GM12801 (cell line): ENCODE measurements around the gene CCR6.

Experiments
- TF ChIP-seq, protein P1 (sequence below): IDR thresholded peaks from one replicate; pipeline ENCODE4 v1.5.1; 2011; ENCODE audit warnings: control low read depth; ENCODE audit not compliant: insufficient read length; ENCODE audit errors: extremely low read depth

CCR6 gene

DNA sequence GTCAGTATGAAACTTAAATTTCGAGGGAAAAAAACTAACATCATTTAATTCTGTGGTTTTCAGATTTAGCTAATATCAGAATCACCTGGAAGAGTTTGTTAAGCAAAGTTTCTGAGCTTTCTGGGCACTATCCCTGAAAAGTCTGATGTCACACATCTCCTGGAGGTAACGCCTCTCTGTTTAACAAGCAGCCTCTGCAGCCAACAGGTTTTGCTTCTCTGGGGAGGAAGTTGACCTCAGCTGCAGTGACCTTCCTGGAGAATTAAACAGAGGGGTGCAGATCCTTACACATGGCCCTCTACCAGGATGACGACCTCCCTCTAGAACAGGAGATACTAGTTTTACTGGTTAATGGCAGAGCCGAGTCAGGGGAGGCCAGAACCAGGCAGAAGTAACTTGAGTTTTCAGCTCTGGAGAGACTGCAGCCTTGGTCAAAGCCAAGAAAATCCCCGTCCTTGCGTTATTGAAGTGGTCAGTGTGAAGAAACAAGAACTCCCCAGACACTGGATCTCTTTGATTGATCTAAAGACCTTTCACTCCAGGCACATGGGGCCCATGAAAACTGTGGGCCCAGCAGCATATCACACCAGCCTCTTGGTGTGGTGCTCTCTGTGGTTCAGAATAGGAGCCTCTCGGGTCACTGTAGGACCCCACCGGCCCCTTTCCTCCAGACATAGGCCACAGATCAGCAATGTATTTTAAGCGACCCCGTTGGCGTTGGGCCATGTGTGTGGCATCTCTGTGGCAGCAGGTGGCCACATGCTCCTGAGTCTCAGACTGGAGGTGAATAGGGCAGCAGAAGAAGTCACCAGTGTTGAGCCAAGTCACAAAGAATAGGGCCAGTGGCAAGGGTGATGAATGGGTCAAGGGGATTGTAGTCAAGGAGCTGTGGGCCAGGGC, 33.4 kb upstream of the CCR6 start:
- TF ChIP-seq, protein P1, sequence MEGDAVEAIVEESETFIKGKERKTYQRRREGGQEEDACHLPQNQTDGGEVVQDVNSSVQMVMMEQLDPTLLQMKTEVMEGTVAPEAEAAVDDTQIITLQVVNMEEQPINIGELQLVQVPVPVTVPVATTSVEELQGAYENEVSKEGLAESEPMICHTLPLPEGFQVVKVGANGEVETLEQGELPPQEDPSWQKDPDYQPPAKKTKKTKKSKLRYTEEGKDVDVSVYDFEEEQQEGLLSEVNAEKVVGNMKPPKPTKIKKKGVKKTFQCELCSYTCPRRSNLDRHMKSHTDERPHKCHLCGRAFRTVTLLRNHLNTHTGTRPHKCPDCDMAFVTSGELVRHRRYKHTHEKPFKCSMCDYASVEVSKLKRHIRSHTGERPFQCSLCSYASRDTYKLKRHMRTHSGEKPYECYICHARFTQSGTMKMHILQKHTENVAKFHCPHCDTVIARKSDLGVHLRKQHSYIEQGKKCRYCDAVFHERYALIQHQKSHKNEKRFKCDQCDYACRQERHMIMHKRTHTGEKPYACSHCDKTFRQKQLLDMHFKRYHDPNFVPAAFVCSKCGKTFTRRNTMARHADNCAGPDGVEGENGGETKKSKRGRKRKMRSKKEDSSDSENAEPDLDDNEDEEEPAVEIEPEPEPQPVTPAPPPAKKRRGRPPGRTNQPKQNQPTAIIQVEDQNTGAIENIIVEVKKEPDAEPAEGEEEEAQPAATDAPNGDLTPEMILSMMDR, result no peak

DNA sequence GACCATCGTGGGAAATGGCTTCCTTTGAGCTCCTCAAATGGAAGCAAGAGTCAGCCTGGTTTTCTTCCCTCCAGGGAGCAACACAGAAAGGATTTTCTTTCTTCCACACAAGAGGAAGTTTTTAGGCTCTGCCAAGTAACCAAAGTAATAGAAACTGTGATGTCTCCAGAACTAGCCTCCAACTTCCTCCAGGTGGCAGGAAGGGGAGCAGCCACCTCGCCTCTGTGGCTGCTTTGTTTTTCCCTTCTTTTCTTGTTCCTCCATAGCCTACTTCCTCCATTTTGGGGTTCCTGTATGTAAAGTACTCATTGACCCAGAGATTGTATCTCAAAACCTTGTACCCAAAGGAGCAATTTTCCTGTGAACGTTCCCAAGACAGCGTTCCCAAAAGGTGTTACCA, 32.7 kb upstream of the CCR6 start:
- TF ChIP-seq, protein P1, result no peak

DNA sequence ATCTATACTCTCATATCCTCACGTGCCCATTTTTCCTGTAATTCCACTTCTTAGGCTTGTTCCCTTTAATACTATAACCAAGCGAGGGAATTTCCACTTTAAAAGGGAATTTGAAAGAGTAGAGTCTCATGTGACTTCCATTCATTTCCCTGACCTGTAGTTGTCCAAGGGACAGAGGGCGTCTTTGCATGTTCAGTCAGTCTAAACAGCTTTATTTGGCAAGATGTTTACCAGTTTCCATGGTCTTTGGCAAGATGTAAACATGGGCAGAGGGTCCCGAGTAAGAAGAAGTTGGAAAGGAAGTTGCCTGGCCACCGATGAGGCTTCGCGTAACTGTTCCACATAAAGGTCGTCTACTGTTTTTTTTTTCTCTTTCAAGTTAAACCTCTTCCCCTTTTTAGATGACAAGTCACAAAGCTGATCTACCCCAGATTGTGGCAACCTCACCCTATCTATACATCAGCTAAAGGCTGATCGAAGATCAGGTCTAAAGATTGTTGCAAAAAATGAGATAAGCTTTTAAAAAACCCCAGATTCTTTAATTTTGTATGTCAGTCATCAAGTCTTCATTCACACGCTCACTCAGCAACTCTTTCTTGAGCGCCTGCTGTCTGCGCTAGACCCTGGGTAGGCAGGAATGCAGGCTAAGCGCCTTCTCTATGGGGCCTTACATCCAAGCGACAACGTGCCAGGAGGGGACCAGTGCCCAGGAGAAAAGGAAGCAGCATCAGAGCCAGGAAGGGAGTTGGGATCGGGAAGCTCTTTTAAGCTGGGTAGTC, 31.7 kb upstream of the CCR6 start:
- TF ChIP-seq, protein P1, result no peak

DNA sequence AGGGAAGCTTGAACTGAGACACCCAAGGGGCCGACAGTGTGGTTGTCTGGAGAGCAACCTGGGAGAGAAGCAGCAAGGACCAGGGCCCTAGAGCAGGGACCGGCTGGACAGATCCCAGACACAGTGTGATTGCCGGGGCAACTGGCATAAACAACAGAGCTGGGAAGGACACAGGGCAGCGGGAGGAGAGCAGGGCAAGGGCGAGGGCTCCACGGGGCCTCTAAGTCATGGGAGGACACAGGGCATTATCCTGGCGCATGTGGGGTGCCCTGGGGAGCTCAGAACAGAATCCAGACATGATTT, 31.1 kb upstream of the CCR6 start:
- TF ChIP-seq, protein P1, result no peak

DNA sequence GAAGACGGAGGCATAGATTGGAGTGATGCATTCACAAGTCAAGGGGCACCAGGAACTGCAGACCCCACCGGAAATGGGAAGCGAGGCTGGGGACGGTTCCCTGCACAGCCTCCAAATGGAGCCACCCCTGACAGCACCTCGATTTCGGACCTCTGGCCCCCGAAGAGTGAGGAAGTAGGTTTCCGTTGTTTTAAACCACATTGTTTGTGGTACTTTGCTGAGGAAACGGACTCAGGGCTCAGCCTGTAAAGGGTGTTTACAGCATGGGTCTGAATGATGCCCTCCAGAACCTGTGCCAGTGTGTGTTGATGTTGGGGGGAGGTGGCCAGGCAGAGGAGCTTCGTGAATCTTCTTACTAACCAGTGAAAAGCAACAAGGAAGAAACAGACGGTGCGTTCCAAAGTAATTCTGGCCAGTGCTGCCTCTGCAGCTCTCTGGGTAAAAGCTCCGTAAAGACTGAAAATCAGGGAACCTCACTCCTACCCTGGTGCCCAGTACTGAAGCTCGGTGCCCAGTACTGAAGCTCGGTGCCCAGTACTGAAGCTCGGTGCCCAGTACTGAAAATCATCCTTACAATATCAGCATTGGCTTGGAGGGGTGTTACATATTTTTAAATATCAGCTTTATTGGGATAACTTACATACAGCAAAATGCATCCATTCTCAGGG, 30.1 kb upstream of the CCR6 start:
- TF ChIP-seq, protein P1, result no peak

DNA sequence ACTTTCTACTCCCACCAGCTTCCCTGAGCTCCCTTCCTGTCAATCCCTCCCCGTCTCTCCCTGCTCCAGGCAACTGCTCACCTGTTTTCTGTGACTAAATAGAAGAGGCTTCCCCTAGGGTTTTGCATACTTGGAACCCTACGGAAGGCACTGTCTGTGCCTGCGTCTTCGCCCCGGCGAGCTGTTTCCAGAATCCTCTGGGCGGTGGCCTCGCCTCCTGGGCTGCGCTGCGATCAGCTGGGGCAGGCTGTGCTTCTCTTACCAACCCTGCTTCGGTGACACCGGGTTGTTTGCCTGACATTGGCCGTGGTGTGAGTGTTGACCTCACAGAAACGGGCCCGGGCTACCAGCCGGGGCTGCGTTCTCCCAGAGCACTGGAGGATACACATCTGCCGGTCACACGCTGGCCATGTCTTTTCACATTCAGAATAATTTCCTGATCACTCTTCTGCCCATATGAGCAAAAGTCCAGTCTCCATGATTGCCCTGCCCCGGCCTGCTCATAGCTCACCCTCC, 29.4 kb upstream of the CCR6 start:
- TF ChIP-seq, protein P1, result no peak

DNA sequence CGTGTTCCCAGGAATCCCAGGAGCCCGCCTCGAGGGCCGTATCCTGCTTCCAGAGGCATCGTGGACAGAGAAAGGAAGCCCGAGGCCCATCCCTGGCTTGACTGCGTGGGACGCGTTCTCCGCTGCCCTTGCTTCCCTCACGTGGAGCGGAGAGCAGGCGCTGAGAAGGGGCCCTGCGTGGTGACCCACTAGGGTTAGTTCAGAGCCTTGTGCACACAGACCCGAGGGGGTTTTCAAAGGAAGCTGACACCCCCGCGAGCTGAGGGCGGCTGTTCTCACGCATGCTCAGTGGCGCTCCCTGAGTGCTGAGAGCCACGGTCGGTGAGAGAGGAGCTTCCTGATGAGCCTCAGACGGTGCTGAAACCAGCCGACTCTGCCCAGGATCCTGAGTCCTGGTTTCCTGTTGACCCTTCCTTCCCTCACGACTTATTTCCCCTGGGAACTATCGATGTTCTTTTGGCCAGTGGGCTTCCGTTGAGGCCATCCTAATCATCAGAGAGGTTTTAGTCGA, 28.9 kb upstream of the CCR6 start:
- TF ChIP-seq, protein P1, result no peak
